DMS153 (cell line): ENCODE measurements around the gene PPARG.
"Not testable (repeated sequence)": the region's sequence is repeated elsewhere in the genome, so short reads cannot be mapped to it uniquely, and the experiment has no call there.

Experiments
- DNase-seq: peaks from one replicate; lab custom pipeline; 2025; lab: John Stamatoyannopoulos, UW

Gene PPARG

DNA sequence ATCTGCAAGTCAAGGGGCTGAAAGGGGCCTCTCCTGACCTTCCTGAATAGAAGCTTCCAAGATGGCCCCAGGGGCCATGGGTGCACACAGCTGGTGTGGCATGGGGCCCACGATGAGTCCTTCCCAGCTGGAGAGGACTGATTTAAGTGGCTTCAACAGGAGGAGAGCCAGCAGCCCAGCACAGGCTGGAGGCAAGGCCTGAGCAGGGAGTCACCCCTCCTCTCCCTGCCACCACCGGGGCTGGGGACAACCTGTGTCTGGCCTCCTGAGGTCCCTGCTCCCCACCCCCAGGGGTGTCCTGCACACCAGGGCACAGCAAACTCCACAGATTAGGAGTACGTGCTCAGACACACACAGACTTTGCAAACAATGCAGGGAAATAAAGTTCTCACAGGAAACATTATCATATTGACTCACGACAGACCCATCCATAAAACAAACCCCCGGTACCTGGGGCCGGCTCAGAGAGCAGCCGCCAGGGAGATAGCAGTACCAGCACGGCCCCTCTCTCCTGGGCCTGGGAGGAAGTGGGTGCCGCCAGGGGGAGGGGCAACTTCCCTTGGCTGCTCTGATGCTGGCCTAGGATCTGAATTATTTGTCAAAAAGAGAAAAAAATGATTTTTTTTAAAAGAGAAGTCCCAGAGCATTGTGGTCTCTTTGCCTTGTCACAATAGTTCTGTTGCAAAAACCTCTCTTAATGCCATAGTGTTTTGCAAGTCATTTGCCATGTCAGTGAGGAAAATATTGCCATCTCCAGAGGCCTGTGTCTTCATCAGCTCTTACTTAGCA is 173.5 kb downstream of the PPARG start:
- no peak for DNase-seq

DNA sequence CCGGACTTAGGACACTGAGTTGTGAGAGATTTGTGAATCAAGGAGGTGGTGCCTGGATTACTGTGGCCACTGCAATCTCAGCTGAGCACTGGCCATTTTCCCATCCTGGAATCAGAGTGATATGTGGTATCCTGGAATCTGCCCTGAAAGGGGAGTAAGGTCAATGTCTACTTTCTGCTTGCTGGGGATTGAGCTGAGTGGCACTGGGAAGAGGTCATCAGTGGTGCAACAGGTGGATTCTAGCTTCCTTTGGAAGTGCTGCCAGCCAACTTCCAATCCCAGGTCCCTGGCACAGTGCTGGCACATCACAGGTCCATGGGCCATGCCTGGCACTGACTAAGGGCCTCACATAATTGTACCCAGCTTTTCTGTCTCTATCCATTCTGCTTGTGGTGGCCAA is 174.8 kb downstream of the PPARG start:
- no peak for DNase-seq

GRCh38 chr3:12464181-12464580 is 175.3 kb downstream of the PPARG start:
- DNase-seq, result no peak

- DNase-seq, result no peak
Observed at GRCh38 chr3:12465151-12465835, 176.4 kb downstream of the PPARG start.

DNA sequence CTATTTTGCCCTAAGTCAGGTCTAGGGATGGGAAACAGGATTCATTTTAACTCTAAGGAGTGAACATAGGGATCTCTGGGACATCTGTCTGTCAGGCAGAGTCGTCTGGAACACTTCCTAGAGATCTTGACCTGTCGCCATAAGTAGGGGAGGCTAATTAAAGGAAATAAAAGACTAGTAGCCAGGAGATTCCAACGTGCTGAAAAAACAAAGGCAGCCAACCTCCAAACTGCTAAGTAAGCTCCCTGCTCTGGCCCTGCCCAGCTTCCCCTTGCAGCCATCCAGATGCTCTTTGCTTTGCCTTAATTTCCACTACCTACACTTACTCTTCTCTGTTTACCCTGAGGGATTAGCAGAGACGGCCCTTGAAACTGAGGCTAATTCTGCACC is 177.0 kb downstream of the PPARG start:
- DNase-seq, result no peak

DNA sequence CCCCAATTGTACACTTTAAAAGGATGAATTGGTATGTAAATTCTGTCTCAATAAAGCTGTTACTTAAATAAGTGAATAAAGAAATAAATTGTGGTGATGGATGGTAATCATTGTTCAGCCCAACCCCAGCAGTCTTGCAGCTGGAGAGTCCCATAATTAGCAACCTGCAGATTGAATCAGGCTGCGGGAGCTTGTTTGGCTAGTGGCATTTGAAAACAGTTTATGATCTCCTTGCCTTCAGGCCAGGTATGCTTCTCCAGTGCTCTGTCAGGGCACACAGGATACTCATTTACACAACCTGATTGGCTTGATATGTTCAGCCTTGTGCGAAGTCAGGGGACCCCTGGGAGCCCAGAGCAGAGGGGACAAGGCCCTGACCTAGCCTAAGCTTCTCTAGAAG is 178.9 kb downstream of the PPARG start:
- DNase-seq, result no peak

- no peak for DNase-seq
Observed at GRCh38 chr3:12468276-12468675, 179.4 kb downstream of the PPARG start.

- no peak for DNase-seq
Observed at GRCh38 chr3:12468757-12469156, 179.9 kb downstream of the PPARG start.

DNA sequence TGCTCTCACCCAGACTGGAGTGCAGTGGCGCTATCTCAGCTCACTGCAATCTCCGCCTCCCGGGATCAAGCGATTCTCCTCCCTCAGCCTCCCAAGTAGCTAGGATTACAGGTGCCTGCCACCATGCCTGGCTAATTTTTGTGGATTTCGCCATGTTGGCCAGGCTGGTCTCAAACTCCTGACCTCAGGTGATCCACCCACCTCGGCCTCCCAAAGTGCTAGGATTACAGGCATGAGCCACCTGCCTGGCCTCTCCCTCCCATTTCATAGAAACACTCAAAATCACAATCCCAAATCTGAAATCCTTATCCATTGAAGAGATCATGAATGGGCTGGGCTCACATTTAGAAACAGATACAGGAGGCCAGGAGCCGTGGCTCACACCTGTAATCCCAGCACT is 180.4 kb downstream of the PPARG start:
- not testable (repeated sequence) for DNase-seq

- no peak for DNase-seq
Observed at GRCh38 chr3:12470111-12470510, 181.2 kb downstream of the PPARG start.

GRCh38 chr3:12470680-12471079 is 181.8 kb downstream of the PPARG start:
- no peak for DNase-seq

DNA sequence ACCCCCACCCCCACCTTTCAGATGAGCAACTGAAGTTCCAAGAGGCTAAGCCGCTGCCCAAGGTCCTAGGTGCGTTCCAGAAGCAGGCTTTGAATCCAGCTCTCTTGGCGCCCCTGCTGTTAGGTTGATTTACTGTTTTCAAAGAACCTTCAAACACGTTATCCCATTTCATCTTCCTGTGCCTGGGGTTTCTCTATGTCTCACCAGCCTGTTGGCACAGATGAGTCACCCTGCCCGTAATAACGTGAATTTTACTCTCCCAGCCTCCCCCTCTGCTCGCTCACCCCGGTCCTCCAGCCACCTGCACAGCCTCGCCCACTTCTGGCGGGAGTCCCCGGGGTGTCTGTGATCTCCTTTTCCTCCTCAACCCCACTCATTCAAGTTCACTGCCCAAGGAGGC is 182.4 kb downstream of the PPARG start:
- no peak for DNase-seq

DNA sequence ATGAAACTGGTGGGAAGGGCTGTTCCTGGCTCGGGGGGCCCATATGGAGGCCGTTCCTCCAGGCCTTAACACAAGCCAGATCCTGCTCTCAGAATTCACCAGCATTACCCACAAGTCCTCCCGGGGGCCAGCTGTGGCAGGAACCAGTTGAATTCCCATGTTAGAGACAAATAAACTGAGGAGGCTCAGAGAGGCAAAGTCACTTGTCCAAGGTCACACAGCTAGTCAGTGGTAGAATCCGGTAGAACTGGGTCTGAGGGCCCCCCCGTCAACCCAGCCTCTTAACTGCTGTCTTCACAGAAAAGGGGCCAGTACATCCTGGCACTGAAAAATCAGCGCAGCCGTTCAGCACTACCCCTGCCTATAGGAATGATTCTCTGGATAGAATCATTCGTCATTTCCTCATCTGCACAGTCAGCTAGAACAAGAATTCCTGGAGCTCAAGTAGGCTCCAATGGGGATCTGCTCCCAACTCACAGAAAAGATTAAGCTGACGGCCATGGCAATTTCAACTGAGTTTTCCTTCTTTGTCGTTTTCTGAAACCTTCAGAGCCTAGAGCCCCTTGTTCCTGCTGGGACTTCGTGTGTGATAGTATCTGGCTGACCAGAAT is 183.2 kb downstream of the PPARG start:
- DNase-seq, result no peak

- DNase-seq, result no peak
Observed at GRCh38 chr3:12472796-12473195, 183.9 kb downstream of the PPARG start.

DNA sequence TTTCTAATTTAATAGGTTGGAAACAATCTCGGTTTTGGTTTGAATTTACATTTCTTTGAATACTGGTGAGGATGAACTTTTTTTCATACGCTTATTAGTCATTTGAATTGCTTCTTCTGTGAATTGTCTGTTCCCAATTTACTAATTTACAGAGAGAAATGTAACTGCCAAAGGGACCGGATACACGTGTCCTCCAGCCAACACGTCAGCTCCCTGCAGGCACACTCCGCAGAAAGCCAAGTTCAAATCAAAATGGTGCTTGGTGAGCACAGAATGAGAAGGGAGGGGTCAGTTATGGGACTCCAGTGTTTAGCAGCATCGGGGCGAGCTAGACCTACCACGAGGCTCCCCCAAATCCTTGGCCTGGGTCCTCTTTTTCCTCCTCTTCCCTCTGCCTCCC is 184.6 kb downstream of the PPARG start:
- no peak for DNase-seq

- no peak for DNase-seq
Observed at GRCh38 chr3:12476238-12476897, 187.5 kb downstream of the PPARG start.

DNA sequence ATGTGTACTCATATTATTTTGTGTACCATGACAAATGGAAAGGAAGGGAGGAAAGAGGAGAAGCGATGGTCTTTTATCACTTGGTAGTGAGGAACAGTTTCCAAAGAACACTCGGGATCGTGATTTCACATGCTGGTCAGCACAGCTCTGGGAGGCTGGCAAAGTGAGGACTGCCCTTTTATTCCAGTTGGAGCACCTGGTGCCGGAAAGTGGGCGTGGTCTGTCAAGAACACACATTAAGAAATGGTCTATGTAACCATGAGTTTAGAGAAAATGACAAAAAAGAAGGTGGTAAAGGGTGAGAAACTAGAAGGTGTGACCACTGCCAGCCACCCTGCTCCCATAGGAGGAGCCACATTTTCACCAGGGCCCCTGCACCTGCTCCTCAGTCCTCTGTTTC is 188.4 kb downstream of the PPARG start:
- no peak for DNase-seq

DNA sequence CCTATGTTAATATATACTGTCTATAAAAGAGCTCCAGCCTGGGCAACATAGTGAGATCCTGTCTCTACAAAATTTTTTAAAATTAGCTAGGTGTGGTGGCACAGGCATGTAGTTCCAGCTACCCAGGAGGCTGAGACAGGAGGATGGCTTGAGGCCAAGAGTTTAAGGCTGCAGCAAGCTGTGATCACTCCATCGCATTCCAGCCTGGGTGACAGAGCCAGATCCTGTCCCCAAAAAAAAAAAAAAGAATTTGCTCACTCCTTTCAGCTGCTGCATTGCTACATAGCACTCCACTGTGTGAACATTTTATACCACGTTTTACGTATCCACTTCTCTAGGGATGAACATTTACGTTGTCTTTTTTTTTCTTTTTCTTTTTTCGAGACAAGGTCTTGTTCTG is 189.5 kb downstream of the PPARG start:
- DNase-seq, result no peak

DNA sequence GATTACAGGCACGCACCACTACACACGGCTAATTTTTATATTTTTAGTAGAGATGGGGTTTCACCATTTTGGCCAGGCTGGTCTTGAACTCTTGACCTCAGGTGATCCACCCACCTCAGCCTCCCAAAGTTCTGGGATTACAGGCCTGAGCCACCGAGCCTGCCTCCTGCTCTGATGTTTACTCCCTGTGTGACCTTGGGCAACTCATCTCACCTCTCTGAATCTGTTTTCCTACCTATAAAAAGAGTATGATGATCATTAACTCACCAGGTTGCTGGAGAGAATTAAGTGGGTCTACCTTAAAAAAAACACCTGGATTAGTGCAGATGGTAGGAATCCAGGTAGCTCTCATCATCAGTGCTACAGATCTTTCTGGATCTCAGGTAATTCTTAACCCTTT is 190.3 kb downstream of the PPARG start:
- not testable (repeated sequence) for DNase-seq

- no peak for DNase-seq
Observed at GRCh38 chr3:12479919-12480427, 191.1 kb downstream of the PPARG start.

DNA sequence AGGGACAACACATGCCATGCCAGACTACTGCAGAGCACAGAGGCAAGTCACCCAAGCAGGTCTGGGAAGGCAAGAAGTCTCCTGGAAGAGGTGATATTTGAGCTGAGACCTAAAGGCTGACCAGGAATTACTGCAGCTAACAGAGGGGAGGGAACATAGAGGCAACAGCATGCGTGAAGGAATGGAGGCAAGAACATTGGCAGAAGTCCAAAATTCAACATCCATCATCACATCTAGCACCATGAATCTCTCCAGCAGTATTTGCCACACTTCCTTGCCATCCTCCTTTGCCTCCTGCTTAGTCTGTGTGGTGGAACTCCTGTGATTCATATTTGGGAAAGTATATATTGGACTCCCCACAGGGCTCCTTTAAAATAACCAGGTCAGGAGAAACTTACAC is 194.5 kb downstream of the PPARG start:
- no peak for DNase-seq

DNA sequence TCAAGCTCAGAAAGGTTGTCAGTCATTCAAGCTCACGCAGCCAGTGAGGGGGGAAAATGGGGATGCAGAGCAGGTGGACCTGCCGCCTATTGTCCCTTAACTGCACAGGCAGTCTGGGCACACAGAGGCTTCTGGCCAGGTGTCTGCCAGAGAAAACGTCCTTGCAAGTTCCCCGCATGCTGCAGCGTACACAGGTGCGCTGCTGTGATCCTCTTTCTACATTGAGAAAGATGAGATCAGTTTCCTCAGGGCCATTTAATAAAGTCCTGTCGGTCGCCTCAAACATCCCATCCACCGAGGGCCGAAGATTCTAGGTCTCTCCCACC is 195.0 kb downstream of the PPARG start:
- DNase-seq, result no peak
